LHCN-M2 (cell line): ENCODE measurements around the gene ADH4. TPM values are rescaled to one million over a fixed set of nuclear protein-coding genes. Genes with fewer than 3 reads are reported as not detected.
"Not testable (repeated sequence)": the region's sequence is repeated elsewhere in the genome, so short reads cannot be mapped to it uniquely, and the experiment has no call there.

Source experiments
- DNase-seq: peaks from one replicate; pipeline ENCODE4 v3.0.0-alpha.2; 2012; ENCODE audit warnings: low read depth
- total RNA-seq: library from RNA; depleted of rRNA; stranded (reverse); fragments of >200 nt; gene quantifications from 2 replicates; pipeline ENCODE4 v1.2.3, GENCODE V29; 2014

Gene ADH4
- total RNA-seq, 1 experiment from 2014 or later = not detected

DNA sequence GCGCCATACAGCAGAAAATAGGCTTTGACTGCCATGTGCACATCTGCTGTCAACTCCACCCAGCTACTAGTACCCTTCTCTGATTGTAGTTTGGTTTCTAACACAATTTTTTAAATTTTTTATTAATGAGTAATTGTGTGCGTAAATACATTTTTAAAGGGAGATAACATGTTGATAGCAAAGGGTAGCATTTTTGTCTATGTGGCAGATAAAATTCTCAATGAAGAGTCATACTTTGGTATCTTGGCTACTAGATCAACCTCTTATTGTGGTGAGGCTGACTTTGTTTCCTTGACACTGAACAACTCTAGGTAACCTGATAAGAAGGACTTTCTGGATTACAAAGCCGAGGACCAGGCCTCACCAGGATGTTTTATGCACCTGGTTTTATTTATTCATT lies 9.5 kb downstream of the ADH4 start:
- no peak for DNase-seq

DNA sequence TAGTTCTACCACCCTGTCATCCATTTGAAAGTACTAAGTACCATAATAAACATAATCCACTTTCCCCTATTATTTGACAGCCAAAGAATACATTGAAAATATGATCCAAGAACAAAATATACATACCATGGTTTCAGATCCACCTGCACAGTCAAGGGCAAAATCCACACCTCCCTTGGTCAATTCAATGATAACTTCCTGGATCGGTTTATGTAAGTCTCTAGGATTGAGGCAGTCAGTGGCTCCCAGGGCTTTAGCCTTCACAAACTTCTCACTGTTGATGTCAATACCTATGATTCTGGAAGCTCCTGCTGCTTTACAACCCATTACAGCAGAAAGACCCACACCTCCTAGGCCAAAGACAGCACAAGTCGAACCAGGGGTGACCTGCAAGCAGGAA lies 12.7 kb downstream of the ADH4 start:
- no peak for DNase-seq

DNA sequence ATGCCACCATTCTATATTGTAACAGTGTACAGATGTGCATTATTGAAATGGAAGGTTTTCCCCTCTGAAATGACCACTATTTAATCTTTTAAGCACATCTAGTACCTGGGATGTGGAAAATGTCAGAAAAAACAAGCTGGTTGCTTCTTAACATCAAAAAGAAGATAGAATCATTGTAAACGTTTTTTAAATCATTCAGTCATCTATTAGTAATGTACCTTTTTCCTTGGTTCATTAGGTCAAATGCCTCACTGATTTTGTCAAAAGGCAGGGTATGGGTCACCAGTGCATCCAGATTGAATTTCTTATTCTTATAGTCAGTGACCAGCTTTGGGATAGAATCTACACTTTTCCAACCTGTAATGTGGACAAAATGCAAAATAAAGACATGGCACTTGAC lies 17.7 kb downstream of the ADH4 start:
- DNase-seq = no peak

DNA sequence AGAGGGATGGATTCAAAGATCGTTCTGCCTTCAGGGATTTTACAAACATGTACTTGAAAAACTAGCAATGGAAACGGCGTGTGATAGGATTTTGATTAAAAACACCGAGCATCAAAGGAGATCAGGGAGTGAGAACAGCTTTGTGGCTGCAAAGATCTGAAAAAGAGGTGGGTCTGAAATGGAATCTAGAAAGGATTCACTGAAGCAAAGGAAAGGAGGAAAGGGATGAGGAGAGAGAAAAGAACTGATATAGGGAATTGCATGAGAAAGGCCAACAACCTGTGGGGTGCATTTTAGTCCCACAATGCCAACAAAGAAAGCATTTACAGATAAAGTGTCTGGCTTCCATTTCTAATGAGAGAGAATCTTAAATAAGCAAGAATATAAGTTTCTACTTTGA lies 23.1 kb downstream of the ADH4 start:
- DNase-seq = no peak

DNA sequence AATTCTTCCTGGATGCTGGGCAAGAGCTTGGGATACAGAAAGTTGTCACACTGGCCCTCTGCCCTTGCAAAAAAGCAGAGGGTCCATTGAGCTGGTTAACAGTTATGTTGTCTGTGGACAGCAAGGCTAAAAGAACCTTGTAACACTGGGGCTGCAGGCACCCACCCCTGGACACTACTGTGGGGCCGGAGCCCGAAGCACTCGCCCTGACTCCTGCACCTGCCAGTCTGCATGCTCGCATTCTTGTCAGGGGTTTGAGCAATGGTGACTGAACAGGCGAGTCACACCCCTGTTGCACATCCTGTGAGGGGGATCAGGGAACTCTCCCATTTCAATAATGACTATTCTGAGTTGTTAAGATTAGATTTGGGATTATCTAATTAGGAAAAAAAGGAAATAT lies 23.6 kb downstream of the ADH4 start:
- DNase-seq = no peak

DNA sequence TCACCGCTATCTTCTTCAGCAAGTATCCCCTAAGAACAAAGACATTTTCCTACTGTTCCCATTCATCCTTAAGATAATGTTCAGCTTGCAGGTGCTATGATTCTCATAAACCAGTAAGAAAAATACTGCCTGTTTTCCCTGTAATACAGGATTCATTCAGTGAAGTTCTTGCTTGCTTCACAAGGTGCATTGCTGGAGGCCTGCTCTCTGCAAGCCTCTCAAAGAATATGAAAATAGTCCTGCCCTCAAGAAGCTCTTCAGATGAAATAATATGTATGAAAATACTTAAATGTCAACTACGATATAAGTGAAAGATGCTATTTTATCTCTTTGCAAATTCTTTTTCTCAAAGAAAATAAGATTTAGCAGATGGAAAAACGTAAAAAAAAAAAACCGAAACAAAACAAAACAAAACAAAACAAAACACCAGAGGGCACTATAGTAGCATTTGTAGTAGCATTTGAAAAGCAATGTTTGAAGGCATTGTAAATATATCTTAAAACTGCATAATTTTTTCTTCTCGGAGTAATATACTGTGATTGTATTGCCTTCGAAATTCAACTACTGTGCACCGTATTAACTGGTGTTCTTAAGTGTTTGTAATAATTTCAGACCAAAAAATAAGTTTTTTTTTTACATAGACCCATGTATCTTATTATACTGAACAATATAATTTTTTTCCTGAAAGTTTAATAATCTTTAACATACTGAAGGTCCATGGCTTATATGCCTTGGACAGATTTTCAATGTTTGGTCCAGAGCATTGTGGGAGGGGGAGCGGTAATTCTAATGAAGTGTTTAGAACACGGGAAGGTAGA lies 26.0 kb downstream of the ADH4 start:
- peak; percentile 17 for DNase-seq

DNA sequence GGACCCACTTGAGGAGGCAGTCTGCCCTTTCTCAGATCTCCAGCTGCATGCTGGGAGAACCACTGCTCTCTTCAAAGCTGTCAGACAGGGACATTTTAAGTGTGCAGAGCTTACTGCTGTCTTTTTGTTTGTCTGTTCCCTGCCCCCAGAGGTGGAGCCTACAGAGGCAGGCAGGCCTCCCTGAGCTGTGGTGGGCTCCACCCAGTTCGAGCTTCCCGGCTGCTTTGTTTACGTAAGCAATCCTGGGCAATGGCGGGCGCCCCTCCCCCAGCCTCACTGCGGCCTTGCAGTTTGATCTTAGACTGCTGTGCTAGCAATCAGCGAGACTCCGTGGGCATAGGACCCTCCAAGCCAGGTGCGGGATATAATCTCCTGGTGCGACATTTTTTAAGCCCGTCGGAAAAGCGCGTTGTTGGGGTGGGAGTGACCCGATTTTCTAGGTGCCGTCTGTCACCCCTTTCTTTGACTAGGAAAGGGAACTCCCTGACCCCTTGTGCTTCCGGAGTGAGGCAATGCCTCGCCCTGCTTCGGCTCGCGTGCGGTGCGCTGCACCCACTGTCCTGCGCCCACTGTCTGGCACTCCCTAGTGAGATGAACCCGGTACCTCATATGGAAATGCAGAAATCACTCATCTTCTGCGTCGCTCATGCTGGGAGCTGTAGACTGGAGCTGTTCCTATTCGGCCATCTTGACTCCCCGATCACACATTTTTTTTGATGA lies 26.8 kb downstream of the ADH4 start:
- not testable (repeated sequence) for DNase-seq

DNA sequence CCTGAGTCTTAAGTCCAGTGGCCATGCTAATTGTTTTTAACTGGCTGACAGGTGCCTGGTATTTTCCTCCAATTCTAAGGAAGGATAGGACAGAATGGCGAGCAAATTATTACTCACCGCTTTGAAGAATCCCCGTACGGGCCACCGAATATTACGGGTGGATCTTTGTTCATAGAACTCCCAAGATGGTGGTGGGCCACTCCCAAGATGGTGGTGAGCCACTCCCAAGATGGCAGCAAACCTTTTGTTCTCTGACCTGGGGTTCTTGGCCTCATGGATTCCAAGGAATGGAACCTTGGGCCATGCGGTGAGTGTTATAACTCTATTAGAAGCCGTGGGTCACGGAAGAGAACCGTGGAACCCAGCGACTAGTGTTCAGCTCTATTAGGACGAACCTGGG lies 34.8 kb downstream of the ADH4 start:
- DNase-seq = not testable (repeated sequence)

DNA sequence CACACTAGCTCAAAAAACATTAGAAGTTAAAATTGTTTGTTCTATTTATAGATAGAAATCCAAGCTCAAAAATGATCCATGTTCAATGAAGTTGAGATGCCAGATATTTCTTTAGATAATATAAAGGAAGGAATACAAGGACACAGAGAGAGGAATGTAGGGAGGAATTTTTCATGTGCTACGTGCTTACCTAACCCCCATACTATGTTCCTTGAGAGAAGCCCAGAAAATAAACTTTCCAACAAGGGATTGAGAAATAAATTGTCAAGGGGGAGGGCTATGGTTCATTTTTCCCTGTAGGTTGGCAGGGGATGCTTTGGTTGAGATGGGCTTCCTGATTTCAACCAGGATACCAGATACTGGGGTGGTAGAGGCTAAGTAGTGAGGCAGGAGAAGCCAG lies 39.9 kb downstream of the ADH4 start:
- DNase-seq = no peak

DNA sequence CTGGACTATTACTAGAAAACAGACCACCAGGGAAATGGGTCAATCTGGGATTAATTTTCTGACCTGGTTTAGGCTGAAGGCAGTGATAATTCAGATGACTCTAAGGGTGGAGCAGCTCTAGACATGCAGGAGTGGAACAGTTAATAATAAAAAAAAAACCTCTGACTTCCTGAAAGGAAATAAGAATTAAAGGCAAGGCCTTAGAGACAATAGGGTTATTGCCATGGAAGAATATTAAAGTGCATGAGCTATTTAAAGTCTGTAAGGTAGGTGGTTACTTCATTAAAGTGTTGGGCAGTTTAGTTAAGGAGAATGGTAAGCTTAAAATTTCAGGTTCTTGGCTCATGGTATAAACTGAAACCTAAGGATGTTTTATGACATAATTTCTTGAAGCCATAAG lies 40.9 kb downstream of the ADH4 start:
- DNase-seq = no peak

DNA sequence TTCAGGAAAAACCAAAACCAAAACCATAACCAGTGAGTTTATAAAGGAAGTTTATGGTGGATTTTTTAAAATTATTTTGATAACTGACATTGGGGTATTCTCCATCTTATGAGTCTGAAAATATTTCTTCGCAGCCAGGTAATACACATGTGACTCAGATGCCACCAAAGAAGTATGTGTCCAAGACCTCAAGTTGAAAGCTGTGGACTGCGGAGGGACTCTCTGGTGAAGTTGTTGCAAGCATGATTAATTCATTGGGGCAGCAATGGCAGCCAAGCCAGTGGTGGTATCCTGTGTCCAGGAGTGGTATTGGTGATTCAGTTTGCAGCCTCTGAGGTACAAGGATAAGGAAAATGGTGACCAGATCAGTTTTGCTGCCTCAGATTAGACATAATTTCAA lies 41.5 kb downstream of the ADH4 start:
- DNase-seq = no peak

DNA sequence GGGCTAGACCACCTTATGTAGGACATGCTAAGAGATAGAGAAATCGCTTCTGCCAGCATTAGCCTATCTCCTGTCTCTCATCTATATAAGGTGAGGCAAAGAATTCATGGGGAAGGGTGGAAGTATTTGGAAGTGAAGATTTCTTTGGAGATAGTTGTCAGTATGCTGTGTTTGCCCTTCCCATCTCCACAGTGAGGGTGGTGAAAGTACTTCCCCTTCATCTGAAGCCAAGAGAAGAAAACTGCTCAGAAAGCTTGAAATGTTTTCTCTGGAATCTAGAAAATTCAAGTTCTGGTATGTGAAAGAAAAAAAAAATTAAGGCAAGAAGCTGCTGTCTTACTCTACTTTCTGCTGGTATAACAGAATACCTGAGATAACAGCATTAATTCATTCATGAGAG lies 43.2 kb downstream of the ADH4 start:
- no peak for DNase-seq

DNA sequence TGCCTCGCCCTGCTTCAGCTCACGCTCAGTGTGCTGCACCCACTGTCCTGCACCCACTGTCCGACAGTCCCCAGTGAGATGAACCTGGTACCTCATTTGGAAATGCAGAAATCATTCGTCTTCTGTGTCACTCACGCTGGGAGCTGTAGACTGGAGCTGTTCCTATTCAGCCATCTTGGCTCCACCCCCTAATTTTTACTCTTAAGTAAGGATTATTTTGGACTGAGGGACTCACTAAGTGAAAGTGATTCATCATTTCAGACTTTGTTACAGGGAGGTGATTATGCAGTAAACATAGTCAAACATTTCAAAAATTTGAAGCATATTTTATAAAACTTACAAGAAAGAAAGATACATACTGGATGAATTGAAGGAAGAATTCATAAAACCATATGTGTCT lies 44.3 kb downstream of the ADH4 start:
- DNase-seq = not testable (repeated sequence)

DNA sequence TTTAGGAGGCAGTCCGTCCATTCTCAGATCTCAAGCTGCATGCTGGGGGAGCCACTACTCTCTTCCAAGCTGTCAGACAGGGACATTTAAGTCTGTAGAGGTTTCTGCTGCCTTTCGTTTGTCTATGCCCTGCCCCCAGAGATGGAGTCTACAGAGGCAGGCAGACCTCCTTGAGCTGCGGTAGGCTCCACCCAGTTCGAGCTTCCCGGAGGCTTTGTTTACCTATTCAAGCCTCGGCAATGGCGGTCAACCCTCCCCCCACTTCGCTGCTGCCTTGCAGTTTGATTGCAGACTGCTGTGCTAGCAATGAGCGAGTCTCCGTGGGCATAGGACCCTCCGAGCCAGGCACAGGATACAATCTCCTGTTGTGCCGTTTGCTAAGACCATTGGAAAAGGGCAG lies 44.8 kb downstream of the ADH4 start:
- no peak for DNase-seq

DNA sequence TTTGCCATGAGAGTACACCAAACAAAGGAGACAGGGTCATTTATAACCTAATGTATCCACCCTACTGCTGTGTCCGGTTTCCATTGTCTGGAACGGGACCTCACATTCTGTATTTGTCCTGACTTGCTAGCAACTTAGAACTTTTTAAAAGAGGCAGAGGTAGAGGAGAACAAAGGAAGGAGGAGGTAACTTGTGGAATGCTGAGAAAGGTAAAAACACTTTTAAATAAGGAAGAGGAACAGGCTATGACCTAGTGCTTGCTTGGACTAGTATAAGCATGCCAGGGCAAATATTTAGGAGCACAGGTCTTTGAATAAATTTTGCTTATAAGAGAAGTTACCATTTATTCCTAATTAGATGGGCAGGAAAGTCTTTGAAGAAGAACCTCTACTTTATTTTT lies 52.3 kb downstream of the ADH4 start:
- not testable (repeated sequence) for DNase-seq

DNA sequence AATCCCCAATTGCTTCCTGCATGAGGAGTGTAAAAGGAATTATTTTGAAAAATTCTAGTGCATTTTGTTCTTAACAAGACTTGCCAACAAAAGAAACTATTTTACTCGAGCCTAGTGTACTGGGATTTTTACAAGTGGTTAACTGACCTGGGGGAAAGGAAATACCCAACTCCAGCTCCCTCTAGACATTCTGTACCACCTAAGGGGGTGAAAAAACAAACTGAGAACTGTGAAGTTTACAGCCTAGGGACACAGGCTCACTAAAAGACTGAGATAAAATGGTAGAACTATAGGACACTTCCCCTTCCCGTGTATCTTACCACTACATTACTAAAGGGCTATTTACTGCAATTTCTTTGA lies 52.9 kb downstream of the ADH4 start:
- DNase-seq = no peak

DNA sequence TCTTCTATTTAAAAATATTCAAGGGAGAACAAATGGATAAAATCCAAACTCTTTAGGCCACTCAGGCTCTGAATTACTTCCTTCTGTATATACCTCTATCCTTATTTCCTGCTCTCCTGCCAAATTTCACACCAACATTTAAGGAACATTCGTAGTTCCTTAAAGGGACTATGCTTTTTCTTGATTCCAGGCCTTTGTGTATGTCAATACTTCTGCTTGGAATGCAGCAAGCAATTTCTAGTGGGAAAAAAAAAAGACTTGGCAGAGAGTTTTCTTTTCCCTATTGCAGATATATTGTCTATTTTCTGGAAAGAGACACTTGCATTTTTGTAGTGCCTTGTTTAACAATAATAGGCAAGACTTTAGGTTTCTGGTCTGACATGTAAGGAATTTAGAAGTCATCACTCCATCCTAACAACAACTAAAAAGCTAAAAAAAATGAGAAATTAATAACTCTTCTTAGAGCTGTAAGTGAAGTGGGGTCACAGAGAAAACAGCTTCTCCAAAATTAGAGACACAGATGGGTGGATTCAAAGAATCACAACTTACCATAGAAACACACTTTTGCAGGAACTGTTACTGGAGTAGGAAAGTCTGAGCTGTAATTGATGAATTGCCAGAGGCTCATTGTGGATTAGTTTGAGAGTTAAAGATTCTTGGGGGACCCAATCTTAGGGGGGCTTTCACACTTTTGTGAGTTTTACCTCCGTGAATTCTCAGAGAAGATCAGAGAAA lies 53.4 kb downstream of the ADH4 start:
- no peak for DNase-seq

DNA sequence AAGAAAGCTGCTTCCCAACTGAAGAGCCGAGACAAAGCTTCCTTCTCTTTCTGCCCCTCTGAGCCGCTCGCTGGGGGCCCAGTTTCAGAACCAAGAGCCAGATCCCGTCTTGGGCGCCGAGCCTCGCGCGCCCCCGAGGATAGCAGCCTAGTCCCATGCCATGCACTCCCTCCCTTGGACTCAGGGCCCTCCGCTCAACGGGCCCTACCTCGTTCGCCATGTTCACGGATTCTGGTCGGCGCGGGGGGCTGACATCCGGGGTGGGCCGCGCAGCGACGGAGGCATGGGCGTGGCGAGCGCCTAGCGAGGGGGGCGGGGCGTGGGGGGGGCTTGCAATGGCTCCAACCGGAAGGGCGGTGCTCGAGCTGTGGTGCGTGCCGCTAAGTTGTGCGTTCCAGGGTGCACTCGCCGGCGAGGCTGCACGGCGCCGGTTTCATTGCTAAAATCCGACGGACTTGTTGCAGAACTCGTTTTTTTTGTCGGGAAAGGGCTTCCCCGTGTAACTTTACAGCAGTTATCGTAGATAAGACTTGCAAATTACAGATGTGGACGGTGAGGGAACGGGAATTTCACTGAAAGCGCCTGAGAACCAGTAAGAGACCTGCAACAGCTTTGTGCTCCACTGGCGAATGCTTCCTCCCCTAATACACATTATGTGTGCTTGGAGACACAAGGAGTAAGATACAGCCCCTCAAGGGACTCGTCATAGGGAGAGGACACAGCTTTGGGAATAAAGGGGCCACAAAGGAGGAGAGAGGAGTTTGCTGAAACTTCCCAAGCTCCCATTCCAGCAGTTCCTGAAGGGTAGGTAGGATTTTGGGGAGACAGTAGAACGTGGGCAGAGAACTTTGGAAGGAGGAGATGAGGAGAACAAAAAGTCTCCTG lies 55.4 kb downstream of the ADH4 start, which contains the start of gene ADH5:
Gene ADH5, minus strand, starts transcription at position 308 of the 885 bp plus-strand sequence. Its CDS starts 88 bp downstream, at position 220.
- peak; percentile 84 for DNase-seq

DNA sequence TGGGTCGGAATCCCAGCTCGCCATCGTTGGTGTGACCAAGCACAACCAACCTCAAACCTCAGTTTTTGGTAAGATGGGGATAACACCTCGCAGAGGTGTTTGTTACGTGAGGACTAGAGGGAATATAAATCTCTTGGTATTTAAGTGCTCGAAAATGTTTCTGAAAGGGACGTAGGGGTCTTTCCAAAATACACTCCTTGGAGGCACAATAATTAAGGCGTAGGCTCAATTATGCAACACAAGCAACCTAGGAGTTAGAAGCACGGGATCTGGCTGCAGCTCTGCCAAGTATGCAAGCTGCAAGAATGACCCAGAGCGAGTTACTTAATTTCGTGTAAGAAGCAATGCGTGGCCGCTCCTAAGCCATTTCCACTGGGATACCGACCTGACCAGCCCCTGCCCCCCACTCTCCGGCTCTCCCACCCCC lies 56.1 kb downstream of the ADH4 start:
- peak; percentile 59 for DNase-seq

DNA sequence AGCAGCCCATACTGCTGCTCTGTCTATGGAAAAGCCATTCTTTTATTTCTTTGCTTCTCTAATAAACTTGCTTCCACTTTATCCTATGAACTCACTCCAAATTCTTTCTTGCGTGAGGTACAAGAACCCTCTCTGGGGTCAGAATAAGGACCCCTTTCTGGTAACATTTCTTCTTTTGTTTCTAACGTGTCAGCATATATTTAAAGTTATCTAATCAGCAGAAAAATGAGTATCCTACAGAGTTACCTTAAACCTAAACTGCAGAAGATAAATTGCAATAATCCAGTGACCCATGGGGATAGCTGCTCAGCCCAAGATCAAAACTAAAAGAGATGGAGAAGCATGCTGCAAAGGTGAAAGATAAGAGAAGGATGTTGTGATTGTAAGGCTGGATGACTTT lies 59.5 kb downstream of the ADH4 start:
- DNase-seq = no peak

DNA sequence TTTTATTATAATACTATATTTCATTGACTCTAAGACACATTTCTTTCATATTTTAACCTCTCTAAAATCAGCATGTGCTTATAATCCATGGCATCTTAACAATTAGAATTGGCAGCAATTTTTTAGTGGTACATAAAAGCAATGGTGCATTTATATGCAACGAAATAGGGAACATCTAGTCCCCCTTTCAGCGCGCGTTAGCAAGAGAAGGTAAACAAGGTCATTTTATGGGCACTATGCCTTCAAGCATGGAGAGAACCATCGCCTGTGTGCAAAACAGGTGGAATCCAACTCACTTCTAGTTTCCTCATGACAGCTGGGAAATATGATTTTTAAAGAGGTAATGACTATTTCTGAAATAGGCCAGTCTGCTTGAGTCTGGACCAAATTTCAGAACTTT lies 61.9 kb downstream of the ADH4 start:
- no peak for DNase-seq
